Adrenal gland (tissue), 12 donors: ENCODE results near the gene PLXNA2. TPM values are rescaled to one million over a fixed set of nuclear protein-coding genes. Genes with fewer than 3 reads are reported as not detected.

Experiments
- DNase-seq, 7 donors: peaks; one replicate each; pipeline ENCODE4 v3.0.0-alpha.2; 2019 to 2020
- H3K27ac ChIP-seq, 5 donors: fragments of 200-600 bp; sonication (generic) in 4 of 5; 1 replicate in 3 of 5; 2 replicates in 2 of 5; pipeline versions ENCODE4 v1.5.1 to v1.8.0; 2016 to 2020; ENCODE audit warnings: mild to moderate bottlenecking in 1 of 5
- H3K27me3 ChIP-seq: fragments of 200-600 bp; 2 replicates; pipeline ENCODE4 v1.8.0; 2021
- H3K36me3 ChIP-seq, 2 donors: fragments of 200-600 bp; replicated peaks in 1 of 2; 1 replicate in 1 of 2; 2 replicates in 1 of 2; pipeline versions ENCODE4 v1.5.1 to v1.8.0; 2018 to 2022
- H3K4me1 ChIP-seq, 2 donors: fragments of 200-600 bp; replicated peaks in 1 of 2; 1 replicate in 1 of 2; 2 replicates in 1 of 2; pipeline versions ENCODE4 v1.5.1 to v1.8.0; 2018 to 2021
- H3K4me3 ChIP-seq, 4 donors: fragments of 200-600 bp; sonication (generic) in 3 of 4; one replicate each; pipeline ENCODE4 v1.5.1; 2016 to 2018
- H3K9me3 ChIP-seq, 3 donors: fragments of 200-600 bp; sonication (generic) in 1 of 3; replicated peaks in 1 of 3; 1 replicate in 2 of 3; 2 replicates in 1 of 3; pipeline versions ENCODE4 v1.5.1 to v1.8.0; 2016 to 2021
- CTCF ChIP-seq, 6 experiments: fragments of 450-650 bp in 4 of 6; fragments of 200-600 bp in 2 of 6; sonication (generic) in 1 of 6; IDR thresholded peaks; 1 replicate in 5 of 6; 2 replicates in 1 of 6; pipeline versions ENCODE4 v1.5.1 to v1.8.0; 2016 to 2021; ENCODE audit warnings: antibody characterized with exemption in 6 of 6, mild to moderate bottlenecking in 2 of 6, moderate library complexity in 1 of 6
- POLR2A ChIP-seq, 2 donors: fragments of 450-650 bp; IDR thresholded peaks; one replicate each; pipeline ENCODE4 v1.6.1; 2017; ENCODE audit warnings: antibody characterized with exemption in 2 of 2, mild to moderate bottlenecking in 2 of 2, moderate library complexity in 1 of 2
- WGBS, 4 donors: extraction: QIAGEN DNeasy Blood & Tissue Kit in 2 of 4; methylation state at CpG; one replicate each; pipeline versions ENCODE4 v1.1.5 to v1.1.7; 2013 to 2017; 5-methylcytosine and 5-hydroxymethylcytosine counted together
- intact Hi-C, 2 donors: fragments of 100-400 bp; cut with DNase I; formaldehyde crosslinking; loops; one replicate each; pipeline versions ENCODE4 v1.14.1 to v1.15.0; 2022 to 2023
- polyA plus RNA-seq, 3 donors: library from polyadenylated mRNA; stranded (reverse); fragments of 200-250 nt in 2 of 3; fragments of 350-450 nt in 1 of 3; fragmentation: Illumina TruSeq in 1 of 3; extraction: RNeasy Lipid Tissue Mini Kit (QIAGEN cat#74804) in 1 of 3; gene quantifications; one replicate each; pipeline ENCODE4 v1.2.3, GENCODE V29; 2013 to 2014
- total RNA-seq, 9 donors: library from RNA; depleted of rRNA in 4 of 9; stranded (reverse); fragments of >200 nt in 4 of 9; fragments of 120-200 nt in 1 of 9; fragmentation: NEBNext Ultra II Directional in 1 of 9; extraction: Animal tissue kit (Norgen Biotek cat#: 25700) in 1 of 9; gene quantifications; one replicate each; pipeline versions ENCODE4 v1.1.0 to v1.2.4, GENCODE V29; 2013 to 2023
- donor health status: healthy with polysubstance abuse.
- donor health status: Bipolar disorder and iron deficiency.
- donor health status: DM: yes; HTN: yes; CAD: no.
- donor health status: DM: no; HTN: no; CAD: no.
- donor health status: DM: no; HTN: no; CAD: no.
- donor health status: DM: yes; HTN: yes; CAD: no.

The PLXNA2 gene
- total and polyA plus RNA-seq, 12 donors: 2.7 to 9.4 (median 4.5) TPM

- WGBS, 4 donors: 34 to 41% (median 37%) methylated on average over 9 of the region's 9 CpGs
- intact Hi-C loops: no loop called here
Measured at GRCh38 chr1:207997486-207998268, 246.5 kb downstream of the PLXNA2 start.

GRCh38 chr1:207996636-207997035, 247.5 kb downstream of the PLXNA2 start:
- no peaks in the 10 kb centered on the region for H3K36me3 ChIP-seq
- no peak for TF ChIP-seq POLR2A (IDR thresholded peaks at IDR 0.05)
- no peak for TF ChIP-seq CTCF (IDR thresholded peaks at IDR 0.05)
- no peaks in the 10 kb centered on the region for H3K9me3 ChIP-seq
- H3K4me1 ChIP-seq: no peaks in the 10 kb centered on the region
- intact Hi-C loops: no loop called here
- no peak overlapping the region for H3K4me3 ChIP-seq
- no peak overlapping the region for H3K27ac ChIP-seq
- no peak for DNase-seq
- H3K27me3 ChIP-seq: no peaks in the 10 kb centered on the region

More at GRCh38 chr1:207997486-207998268, 246.5 kb downstream of the PLXNA2 start:
- H3K27ac ChIP-seq: no peak overlapping the region
- H3K9me3 ChIP-seq: no peaks in the 10 kb centered on the region
- peak; percentile 73 to 93 (median 87) for DNase-seq
- no peaks in the 10 kb centered on the region for H3K4me1 ChIP-seq
- no peaks in the 10 kb centered on the region for H3K36me3 ChIP-seq
- H3K4me3 ChIP-seq: no peak overlapping the region
- peak; percentile 61 to 83 (median 77) for TF ChIP-seq CTCF (IDR thresholded peaks at IDR 0.05)
- TF ChIP-seq POLR2A (IDR thresholded peaks at IDR 0.05): no peak
- H3K27me3 ChIP-seq: no peaks in the 10 kb centered on the region

- no peak for TF ChIP-seq CTCF (IDR thresholded peaks at IDR 0.05)
- TF ChIP-seq POLR2A (IDR thresholded peaks at IDR 0.05): no peak
- Histone ChIP-seq H3K4me1 (no peaks in the 10 kb centered on the region), H3K36me3 (no peaks in the 10 kb centered on the region), H3K27ac (no peak overlapping the region), H3K4me3 (no peak overlapping the region), H3K27me3 (no peaks in the 10 kb centered on the region), H3K9me3 (no peaks in the 10 kb centered on the region)
- intact Hi-C loops: no loop called here
- DNase-seq: no peak
- WGBS, 4 donors: 70 to 83% (median 76%) methylated on average over 4 of the region's 4 CpGs
Measured at GRCh38 chr1:207995576-207995975, 248.6 kb downstream of the PLXNA2 start.

- intact Hi-C loops: no loop called here
Measured at GRCh38 chr1:207993477-207994445, 250.4 kb downstream of the PLXNA2 start.

More at GRCh38 chr1:207993477-207994445, 250.4 kb downstream of the PLXNA2 start:
- H3K27me3 ChIP-seq: no peaks in the 10 kb centered on the region
- H3K27ac ChIP-seq: no peak overlapping the region
- H3K36me3 ChIP-seq: no peaks in the 10 kb centered on the region
- H3K4me3 ChIP-seq: no peak overlapping the region
- 83 to 95% (median 87%) methylated on average over 5 of the region's 5 CpGs for WGBS, 4 donors
- H3K9me3 ChIP-seq: no peaks in the 10 kb centered on the region
- TF ChIP-seq POLR2A (IDR thresholded peaks at IDR 0.05) (no peak), CTCF (IDR thresholded peaks at IDR 0.05) (peak in 2 of 6 experiments; percentile 15 to 19)
- no peaks in the 10 kb centered on the region for H3K4me1 ChIP-seq
- peak in 1 of 7 donors; percentile 4 for DNase-seq
